IMR-90 (cell line): ENCODE results near the gene DAGLA. TPM values are rescaled to one million over a fixed set of nuclear protein-coding genes. Genes with fewer than 3 reads are reported as not detected.

Experiments used
- ATAC-seq: fragments of 200-7000 bp; cut with Tn5 transposase; 2 replicates; pipeline ENCODE4 v1.9.1; 2020; ENCODE audit warnings: low read depth, mild to moderate bottlenecking, moderate library complexity
- BruUV-seq: library from RNA; stranded (reverse); fragments of 400-500 nt; replicated peaks from 2 replicates; lab custom pipeline; 2021; lab: Mats Ljungman, UMichigan
- CTCF ChIA-PET: fragments of 300-600 bp; formaldehyde crosslinking; extraction: SDS; loops from one replicate; lab custom pipeline; 2021; ENCODE audit warnings: antibody characterized with exemption; lab: Yijun Ruan, JAX
- POLR2A ChIA-PET: fragments of 300-600 bp; sonication (Branson Sonifier 250); formaldehyde crosslinking; loops from one replicate; lab custom pipeline; 2022; ENCODE audit warnings: antibody characterized with exemption; ENCODE audit not compliant: unreplicated experiment; lab: Charles Lee
- DNase-seq: peaks from one replicate; pipeline ENCODE4 v3.0.0; 2013
- H2AFZ ChIP-seq: replicated peaks from 2 replicates; pipeline ENCODE3; 2013; ENCODE audit warnings: low read length, mild to moderate bottlenecking; ENCODE audit not compliant: poor library complexity
- H2AK5ac ChIP-seq: 2 replicates; pipeline ENCODE4 v1.6.1; 2013; ENCODE audit warnings: low read depth, low read length, inconsistent platforms
- H2AK9ac ChIP-seq: replicated peaks from 2 replicates; pipeline ENCODE3; 2013; ENCODE audit warnings: mild to moderate bottlenecking, low read depth, low read length, moderate library complexity; ENCODE audit not compliant: poor library complexity
- H2BK120ac ChIP-seq: 2 replicates; pipeline ENCODE4 v1.6.1; 2013; ENCODE audit warnings: low read depth, low read length, inconsistent platforms
- H2BK15ac ChIP-seq: 3 replicates; pipeline ENCODE4 v1.6.1; 2013; ENCODE audit warnings: low read depth, low read length, inconsistent platforms
- H2BK20ac ChIP-seq: 2 replicates; pipeline ENCODE4 v1.6.1; 2013; ENCODE audit warnings: low read depth, mild to moderate bottlenecking, inconsistent platforms, low read length, moderate library complexity
- H2BK5ac ChIP-seq: 2 replicates; pipeline ENCODE4 v1.6.1; 2013; ENCODE audit warnings: mild to moderate bottlenecking, low read depth, low read length, inconsistent platforms; ENCODE audit not compliant: poor library complexity, severe bottlenecking
- H3K14ac ChIP-seq: replicated peaks from 2 replicates; pipeline ENCODE4 v1.6.1; 2013; ENCODE audit warnings: low read depth, low read length, inconsistent platforms
- H3K18ac ChIP-seq: 2 replicates; pipeline ENCODE4 v1.6.1; 2013; ENCODE audit warnings: low read depth, low read length, control low read depth
- H3K23ac ChIP-seq: 2 replicates; pipeline ENCODE4 v1.6.1; 2013; ENCODE audit warnings: low read depth, low read length, inconsistent platforms
- H3K27ac ChIP-seq: 2 replicates; pipeline ENCODE4 v1.5.1; 2013; ENCODE audit warnings: mild to moderate bottlenecking, control low read depth, low read length; ENCODE audit not compliant: insufficient read depth
- H3K27me3 ChIP-seq: 2 replicates; pipeline ENCODE4 v1.6.1; 2013; ENCODE audit warnings: low read length; ENCODE audit not compliant: control insufficient read depth, insufficient read depth
- H3K36me3 ChIP-seq: 2 replicates; pipeline ENCODE4 v1.6.1; 2013; ENCODE audit warnings: low read length, mixed read lengths; ENCODE audit not compliant: control insufficient read depth, insufficient read depth
- H3K4ac ChIP-seq: 2 replicates; pipeline ENCODE4 v1.6.1; 2013; ENCODE audit warnings: low read depth, low read length, inconsistent platforms
- H3K4me1 ChIP-seq: 2 replicates; pipeline ENCODE4 v1.6.1; 2013; ENCODE audit warnings: low read length, mixed read lengths; ENCODE audit not compliant: control insufficient read depth, insufficient read depth
- H3K4me2 ChIP-seq: 2 replicates; pipeline ENCODE4 v1.6.1; 2013; ENCODE audit warnings: low read depth, mild to moderate bottlenecking, control low read depth, low read length, moderate library complexity
- H3K4me3 ChIP-seq: 2 replicates; pipeline ENCODE4 v1.5.1; 2013; ENCODE audit warnings: low read depth, mild to moderate bottlenecking, control low read depth, low read length, moderate library complexity; ENCODE audit not compliant: insufficient read depth
- H3K56ac ChIP-seq: 2 replicates; pipeline ENCODE4 v1.6.1; 2013; ENCODE audit warnings: low read length, inconsistent platforms; ENCODE audit not compliant: insufficient read depth; ENCODE audit errors: extremely low read depth
- H3K79me1 ChIP-seq, 2 experiments: 2 replicates each; pipeline ENCODE4 v1.6.1; 2013; ENCODE audit warnings: low read length in 2 of 2, inconsistent platforms in 1 of 2, low read depth in 1 of 2
- H3K9ac ChIP-seq: 2 replicates; pipeline ENCODE4 v1.6.1; 2013; ENCODE audit warnings: low read depth, low read length, control low read depth
- H3K9me1 ChIP-seq: 2 replicates; pipeline ENCODE4 v1.6.1; 2013; ENCODE audit warnings: low read length, inconsistent platforms; ENCODE audit not compliant: insufficient read depth
- H3K9me3 ChIP-seq: 2 replicates; pipeline ENCODE4 v1.6.1; 2013; ENCODE audit warnings: low read length; ENCODE audit not compliant: control insufficient read depth, insufficient read depth
- H4K20me1 ChIP-seq: 2 replicates; pipeline ENCODE4 v1.6.1; 2013; ENCODE audit warnings: low read length, inconsistent platforms; ENCODE audit not compliant: insufficient read depth
- H4K5ac ChIP-seq: 2 replicates; pipeline ENCODE4 v1.6.1; 2013; ENCODE audit warnings: mild to moderate bottlenecking, low read depth, low read length, control low read depth
- H4K8ac ChIP-seq, 2 experiments: 2 replicates each; pipeline ENCODE4 v1.6.1; 2013; ENCODE audit warnings: low read depth in 2 of 2, low read length in 2 of 2, control low read depth in 1 of 2, inconsistent platforms in 1 of 2
- H4K91ac ChIP-seq: 2 replicates; pipeline ENCODE4 v1.6.1; 2013; ENCODE audit warnings: low read depth, low read length, inconsistent platforms; ENCODE audit not compliant: insufficient read depth
- MXI1 ChIP-seq: IDR thresholded peaks from 2 replicates; pipeline ENCODE4 v1.6.1; 2012; ENCODE audit warnings: low read depth, mild to moderate bottlenecking, low read length, moderate library complexity, borderline replicate concordance
- POLR2A ChIP-seq: IDR thresholded peaks from 2 replicates; pipeline ENCODE4 v1.6.1; 2012; ENCODE audit warnings: mild to moderate bottlenecking, low read depth, low read length
- WGBS, 2 experiments: methylation state at CpG; one replicate each; pipeline versions ENCODE4 v1.1.5 to v1.1.7; 2013; ENCODE audit warnings: missing lambda C conversion rate in 2 of 2; ENCODE audit not compliant: insufficient read length in 1 of 2; ENCODE audit errors: extremely low coverage in 2 of 2; 5-methylcytosine and 5-hydroxymethylcytosine counted together
- dilution Hi-C: fragments of 300-500 bp; cut with HindIII; formaldehyde crosslinking; loops from one replicate; pipeline ENCODE4 v1.14.3; 2018; ENCODE audit warnings: low sequenced_read_pairs; ENCODE audit not compliant: unreplicated experiment
- in situ Hi-C: fragments of 300-500 bp; cut with MboI; formaldehyde crosslinking; loops from 3 replicates; pipeline ENCODE4 v1.14.3; 2019; ENCODE audit warnings: low sequenced_read_pairs, inconsistent platforms, mixed read lengths
- intact Hi-C: fragments of 100-400 bp; cut with micrococcal nuclease; formaldehyde crosslinking; loops from 2 replicates; pipeline ENCODE4 v1.10.0; 2022
- polyA plus RNA-seq, 3 experiments: library from polyadenylated mRNA; depleted of rRNA; stranded (reverse); fragments of >200 nt; gene quantifications; 2 replicates each; pipeline ENCODE4 v1.2.3, GENCODE V29; 2012; ENCODE audit warnings: low replicate concordance in 1 of 3
- total RNA-seq: library from RNA; depleted of rRNA; stranded (reverse); fragments of >200 nt; gene quantifications from 2 replicates; pipeline ENCODE4 v1.2.3, GENCODE V29; 2012

Gene DAGLA
- total and polyA plus RNA-seq, 2 of the 4 experiments (the other 2 are of a cell fraction): 0.90 to 3.8 TPM

GRCh38 chr11:61670626-61671025 lies 9.6 kb upstream of the DAGLA start:
- Histone ChIP-seq H4K8ac (no peak overlapping the region), H2BK15ac (no peak overlapping the region), H3K14ac (no peak overlapping the region), H3K9ac (no peak overlapping the region), H3K18ac (no peak overlapping the region), H3K79me1 (no peaks in the 10 kb centered on the region), H3K4me1 (no peaks in the 10 kb centered on the region), H2BK5ac (no peak overlapping the region), H3K27ac (no peak overlapping the region), H3K27me3 (peaks cover 57% of the 10 kb centered on the region), H3K4me2 (no peak overlapping the region), H2AFZ (no peak overlapping the region), H4K5ac (no peak overlapping the region), H3K23ac (no peak overlapping the region), H3K4me3 (no peak overlapping the region), H2AK5ac (no peak overlapping the region), H4K91ac (no peak overlapping the region), H4K20me1 (no peaks in the 10 kb centered on the region), H2AK9ac (no peak overlapping the region), H3K9me1 (no peaks in the 10 kb centered on the region), H3K56ac (no peak overlapping the region), H2BK120ac (no peak overlapping the region), H2BK20ac (no peak overlapping the region), H3K4ac (no peak overlapping the region), H3K36me3 (no peaks in the 10 kb centered on the region), H3K9me3 (no peaks in the 10 kb centered on the region)
- POLR2A ChIA-PET: no interaction called here
- dilution Hi-C loops (no loop called here), in situ Hi-C loops (no loop called here), intact Hi-C loops (no loop called here)
- BruUV-seq: no TSS peak
- no peak for DNase-seq
- CTCF ChIA-PET: interaction anchor here (0.6 kb wide), 1 partner anchor 96 kb away, joined by 3 read pairs; no protein-coding TSS in a partner anchor
- 80% methylated on average over 1 of the region's 2 CpGs; no CpG with 5 or more reads in 1 of the 2 experiments for WGBS, 2 experiments
- TF ChIP-seq POLR2A: no peak
- no peak for TF ChIP-seq MXI1
- ATAC-seq: no peak
